Jurkat, Clone E6-1 (cell line): ENCODE measurements around the gene CNTNAP2.
A peak's percentile ranks its signal among the peaks of the same experiment; 100 is the strongest.

Experiments
- DNase-seq: peaks from one replicate; pipeline ENCODE4 v3.0.0-alpha.2; 2011; ENCODE audit warnings: low read depth, low spot score
- H3K4me3 ChIP-seq: 2 replicates; pipeline ENCODE4 v1.5.1; 2011; ENCODE audit warnings: mild to moderate bottlenecking, low read length, control low read depth, moderate library complexity

CNTNAP2 gene

DNA sequence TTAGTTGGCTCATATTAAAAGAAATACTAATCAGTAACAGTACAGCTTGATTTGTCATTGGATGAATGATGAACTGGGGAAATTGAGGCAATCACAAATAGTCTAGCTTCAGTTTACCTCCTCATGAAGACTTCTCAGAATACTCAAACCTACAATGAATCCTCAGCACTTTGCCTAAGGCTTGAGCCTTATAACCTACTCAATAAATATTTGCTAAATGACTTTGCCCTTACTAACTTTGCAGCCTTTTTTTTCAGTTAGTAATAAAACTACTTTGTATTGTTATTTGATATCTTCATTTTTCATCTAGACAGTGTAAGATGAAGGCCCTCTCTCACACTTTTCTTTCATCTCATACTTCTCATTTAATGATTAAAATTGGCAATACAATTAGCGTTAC, 1311.5 kb downstream of the CNTNAP2 start:
- DNase-seq = no peak
- no peak overlapping the region for H3K4me3 ChIP-seq

DNA sequence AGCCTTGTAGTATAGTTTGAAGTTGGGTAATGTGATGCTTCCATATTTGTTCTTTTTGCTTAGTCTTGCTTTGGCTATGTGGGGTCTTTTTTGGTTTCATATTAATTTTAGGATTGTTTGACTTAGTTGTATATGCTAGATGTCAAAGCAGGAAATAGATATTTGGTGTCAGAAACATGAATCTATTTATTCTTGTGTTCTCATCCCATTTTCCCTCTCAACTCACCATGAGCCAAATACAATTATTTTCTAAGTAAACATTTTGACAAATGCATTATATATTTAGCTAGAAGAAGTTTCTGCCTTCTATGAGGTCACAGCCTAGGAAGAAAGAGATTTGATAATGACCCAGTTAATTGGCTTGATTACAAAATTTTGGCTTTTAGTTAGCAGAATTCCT, 1313.4 kb downstream of the CNTNAP2 start:
- DNase-seq = no peak
- H3K4me3 ChIP-seq = no peak overlapping the region

DNA sequence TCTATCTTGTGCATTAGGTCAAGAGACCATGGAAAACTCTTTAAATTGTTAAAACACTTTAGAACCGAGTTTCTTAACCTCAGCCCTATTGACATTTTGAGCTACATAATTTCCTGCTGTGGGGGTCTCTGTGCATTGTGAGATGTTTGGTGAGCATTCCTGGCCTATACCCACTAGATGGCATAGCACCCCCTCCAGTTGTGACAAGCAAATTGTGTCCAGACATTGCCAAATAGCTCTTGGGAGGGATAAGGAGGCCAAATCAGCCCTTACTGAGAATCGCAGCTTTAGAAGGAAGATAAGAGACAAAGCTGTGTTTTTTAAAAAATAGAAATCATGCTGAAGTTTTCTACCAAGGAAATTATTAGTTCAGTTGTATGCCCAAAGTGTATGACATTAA, 1315.5 kb downstream of the CNTNAP2 start:
- peak; percentile 2 for DNase-seq

DNA sequence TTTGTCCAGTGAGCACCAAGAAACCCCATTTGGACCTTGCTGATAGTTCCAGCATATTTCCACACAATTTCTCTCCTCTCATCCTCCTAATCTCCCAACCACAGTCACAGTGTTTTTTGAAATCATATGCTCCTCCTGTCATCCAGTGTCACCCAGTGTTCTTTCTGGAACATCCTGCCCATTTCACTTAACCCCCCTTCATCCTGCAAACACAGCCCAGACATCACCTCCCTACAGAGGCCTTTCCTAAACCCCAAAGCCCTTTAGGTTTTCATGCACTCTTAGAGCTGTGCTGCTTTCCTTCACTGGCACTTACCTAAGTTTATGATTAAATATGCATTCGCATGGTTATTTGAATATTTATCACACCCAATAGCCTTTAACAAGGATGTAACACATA, 1316.0 kb downstream of the CNTNAP2 start:
- no peak for DNase-seq
- no peak overlapping the region for H3K4me3 ChIP-seq

More for the DNA sequence above, 1315.5 kb downstream of the CNTNAP2 start:
- H3K4me3 ChIP-seq = no peak overlapping the region

DNA sequence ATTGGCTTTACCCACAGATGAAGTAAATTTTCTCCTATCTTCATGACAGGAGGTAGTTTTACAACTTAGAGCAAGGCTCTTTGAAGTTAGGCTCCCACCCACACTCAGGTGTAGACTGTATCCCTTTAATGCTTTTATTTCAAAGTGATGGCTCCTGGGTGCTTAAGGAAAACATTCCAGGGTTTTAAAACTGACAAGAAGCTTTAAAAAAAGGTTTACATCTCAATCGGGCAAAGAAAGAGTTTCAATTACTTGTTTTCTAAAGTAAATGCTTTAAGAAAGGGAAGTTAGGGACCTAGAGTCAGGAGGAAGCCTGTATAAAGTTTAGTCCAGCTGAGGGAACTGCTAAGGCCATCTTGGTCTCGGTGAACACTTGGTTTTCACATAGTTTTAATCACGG, 1320.1 kb downstream of the CNTNAP2 start:
- no peak overlapping the region for H3K4me3 ChIP-seq

DNA sequence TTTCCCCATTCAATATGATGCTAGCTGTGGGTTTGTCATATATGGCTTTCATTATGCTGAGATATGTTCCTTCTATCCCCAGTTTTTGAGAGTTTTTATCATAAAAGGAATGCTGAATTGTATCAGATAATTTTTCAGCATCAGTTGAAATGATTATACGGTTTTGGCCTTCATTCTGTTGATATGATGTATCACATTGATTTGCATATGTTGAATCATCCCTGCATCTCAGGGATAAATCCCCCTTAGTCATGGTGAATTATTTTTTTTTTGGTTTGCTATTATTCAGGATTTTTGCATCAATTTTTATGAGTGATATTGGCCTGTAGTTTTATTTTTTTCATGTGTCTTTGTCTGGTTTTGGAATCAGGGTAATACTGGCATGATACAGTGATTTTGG, 1321.6 kb downstream of the CNTNAP2 start:
- DNase-seq = no peak
- H3K4me3 ChIP-seq = no peak overlapping the region

More for the DNA sequence above, 1320.1 kb downstream of the CNTNAP2 start:
- DNase-seq = no peak

DNA sequence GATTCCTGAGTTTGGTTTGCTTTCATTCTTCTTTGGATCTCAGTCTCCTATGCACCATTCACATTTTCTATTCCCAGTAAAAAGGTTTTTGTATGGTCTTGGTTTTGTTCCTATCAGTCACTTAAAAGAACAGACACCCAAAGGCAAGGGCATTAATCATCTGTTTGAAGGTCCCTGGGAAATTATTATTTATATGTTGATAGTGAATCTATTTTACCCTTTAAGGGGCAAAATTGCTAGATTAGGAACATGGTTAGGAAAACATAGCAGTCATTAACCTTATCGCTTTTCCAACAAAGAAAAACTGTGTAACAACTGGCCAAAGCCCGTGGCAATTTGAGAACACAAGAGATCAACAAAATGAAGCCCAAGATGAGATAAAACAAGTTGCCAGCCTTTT, 1327.3 kb downstream of the CNTNAP2 start:
- DNase-seq = no peak

DNA sequence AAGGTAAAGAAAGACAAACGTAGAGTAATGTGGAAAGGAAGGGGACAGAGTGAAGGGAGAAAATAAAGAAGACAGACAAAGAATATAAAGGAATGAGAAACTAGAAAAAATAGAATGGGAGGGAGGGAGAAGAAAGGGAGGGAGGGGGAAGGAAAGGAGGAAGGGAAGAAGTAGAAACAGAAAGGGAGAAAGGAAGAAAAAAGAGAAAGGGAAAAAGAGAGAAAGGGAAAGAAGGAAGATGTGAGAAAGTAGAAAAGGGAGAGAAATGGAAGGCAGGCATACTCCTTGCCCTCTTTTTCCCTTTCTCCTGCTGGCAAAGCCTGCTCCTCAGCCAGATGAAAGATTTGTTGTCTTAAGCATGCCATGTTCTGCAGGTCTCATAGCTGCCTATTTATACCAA, 1336.2 kb downstream of the CNTNAP2 start:
- no peak overlapping the region for H3K4me3 ChIP-seq
- no peak for DNase-seq

More for the DNA sequence above, 1327.3 kb downstream of the CNTNAP2 start:
- H3K4me3 ChIP-seq = no peak overlapping the region

DNA sequence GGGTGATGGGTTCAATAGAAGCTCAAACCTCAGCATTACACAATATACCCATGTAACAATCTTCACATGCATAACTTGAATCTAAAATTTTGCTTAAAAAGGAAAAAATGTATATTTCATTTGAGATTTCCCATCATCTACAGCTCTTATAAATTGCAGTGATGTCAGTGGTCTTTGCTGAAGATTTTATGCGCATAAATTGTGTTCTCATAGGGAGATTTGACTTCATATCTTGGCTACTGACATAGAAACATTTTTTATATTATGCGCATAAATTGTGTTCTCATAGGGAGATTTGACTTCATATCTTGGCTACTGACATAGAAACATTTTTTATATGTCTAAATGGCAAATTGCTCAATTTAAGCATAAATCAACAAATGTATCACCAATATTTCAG, 1348.6 kb downstream of the CNTNAP2 start:
- H3K4me3 ChIP-seq = no peak overlapping the region
- no peak for DNase-seq

DNA sequence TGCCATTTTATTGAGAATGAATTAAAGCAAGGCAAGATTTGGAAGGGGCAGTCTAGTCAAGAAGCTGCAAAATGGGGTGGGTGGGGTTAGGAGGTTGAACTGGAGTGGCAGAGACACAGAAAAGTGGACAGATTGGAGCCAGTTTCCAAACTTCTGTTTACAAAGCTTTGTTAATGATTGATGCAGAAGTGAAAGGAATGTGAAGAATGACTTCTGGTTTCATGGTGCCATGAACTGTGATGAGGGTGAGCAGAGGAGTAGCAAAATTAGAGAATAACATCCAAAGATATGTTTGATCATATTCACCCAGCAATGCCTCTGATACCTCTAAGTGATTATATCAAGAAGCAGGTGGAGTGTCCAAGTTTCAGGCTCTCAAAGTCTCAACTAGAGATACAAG, 1356.0 kb downstream of the CNTNAP2 start:
- H3K4me3 ChIP-seq = no peak overlapping the region
- no peak for DNase-seq

DNA sequence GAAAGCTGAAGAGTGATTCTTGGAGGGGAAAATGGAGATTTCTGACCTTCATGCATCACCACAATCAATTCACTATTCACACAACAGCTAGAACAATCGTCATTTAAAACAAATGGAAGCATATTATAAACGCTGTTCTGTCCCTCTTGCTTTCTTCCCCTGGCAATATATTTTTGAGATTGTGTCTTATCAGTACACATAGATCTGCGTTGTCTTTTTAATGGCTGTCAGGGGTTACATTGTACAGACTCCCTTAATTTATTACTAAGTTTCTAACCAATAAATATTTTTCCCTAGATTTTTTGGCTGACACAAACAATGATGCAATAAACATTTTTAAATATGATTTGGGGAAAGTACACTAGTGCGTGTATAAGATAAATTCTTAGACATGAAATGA, 1358.3 kb downstream of the CNTNAP2 start:
- DNase-seq = no peak

DNA sequence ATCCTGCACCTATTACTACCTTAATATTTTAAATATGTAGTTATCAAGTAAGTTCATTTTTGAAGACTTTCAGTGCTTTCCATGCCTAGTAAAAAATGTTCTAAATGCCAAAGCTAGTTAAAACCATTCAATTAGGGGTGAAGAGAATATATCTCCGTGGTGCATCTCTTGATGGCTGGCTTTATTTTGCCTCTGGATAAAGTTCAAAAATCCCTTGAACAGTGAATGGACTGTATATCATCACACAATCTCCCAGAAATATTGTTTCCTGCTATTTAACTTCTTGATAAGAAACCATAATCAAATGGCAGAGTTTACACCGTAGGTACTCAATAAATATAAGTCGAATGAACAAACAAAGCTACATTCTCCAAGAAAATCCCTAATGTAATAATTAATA, 1360.9 kb downstream of the CNTNAP2 start:
- no peak overlapping the region for H3K4me3 ChIP-seq
- no peak for DNase-seq

More for the DNA sequence above, 1358.3 kb downstream of the CNTNAP2 start:
- no peak overlapping the region for H3K4me3 ChIP-seq

DNA sequence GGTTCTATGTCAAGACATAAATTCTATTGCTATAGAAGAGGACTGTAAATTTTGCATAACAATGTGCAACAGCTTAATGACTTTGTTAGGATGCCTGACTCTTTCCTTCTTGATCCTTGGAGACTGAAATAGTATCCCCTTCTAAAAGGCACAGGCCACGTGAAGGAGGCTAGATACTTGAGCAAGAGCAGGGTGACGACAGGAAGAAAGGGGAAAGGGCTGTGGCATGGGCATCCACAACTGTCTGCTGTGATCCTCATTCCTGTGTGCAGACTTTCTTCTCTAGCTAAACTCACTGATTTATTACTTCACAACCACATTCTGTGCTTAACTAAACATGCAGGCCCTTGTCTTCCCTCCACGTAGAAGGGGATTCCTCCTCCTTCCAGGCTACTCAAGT, 1362.2 kb downstream of the CNTNAP2 start:
- DNase-seq = no peak
- no peak overlapping the region for H3K4me3 ChIP-seq

DNA sequence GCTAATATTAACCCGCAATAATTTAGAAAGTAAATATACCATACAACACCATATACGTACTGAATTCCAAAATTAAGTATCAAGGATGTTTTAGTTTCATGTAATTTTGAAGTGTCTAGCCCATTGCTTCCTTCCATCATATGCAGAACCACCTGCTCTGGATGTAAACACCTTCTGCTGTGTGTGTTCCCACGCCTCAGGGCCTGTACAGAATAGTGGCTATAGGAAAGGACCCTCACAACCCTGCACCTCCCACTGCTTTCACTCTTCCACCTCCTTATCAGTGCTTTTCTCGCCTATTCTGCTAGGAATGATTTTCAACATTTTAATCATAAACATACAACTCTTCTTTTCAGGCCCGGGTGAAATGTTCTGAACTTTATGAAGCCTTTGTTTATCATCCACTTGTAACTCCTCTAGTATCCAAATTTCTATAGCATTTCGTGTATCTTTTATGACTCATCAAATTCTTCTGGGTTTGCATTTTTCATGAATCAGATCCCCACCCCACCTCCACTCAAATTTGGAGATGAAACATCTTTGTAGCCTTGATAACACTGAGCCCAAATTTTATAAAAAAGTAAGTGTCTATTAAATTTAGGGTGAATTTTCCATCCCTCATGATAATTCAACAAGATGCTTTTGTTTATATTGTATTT, 1367.2 kb downstream of the CNTNAP2 start:
- no peak for DNase-seq
- H3K4me3 ChIP-seq = no peak overlapping the region

DNA sequence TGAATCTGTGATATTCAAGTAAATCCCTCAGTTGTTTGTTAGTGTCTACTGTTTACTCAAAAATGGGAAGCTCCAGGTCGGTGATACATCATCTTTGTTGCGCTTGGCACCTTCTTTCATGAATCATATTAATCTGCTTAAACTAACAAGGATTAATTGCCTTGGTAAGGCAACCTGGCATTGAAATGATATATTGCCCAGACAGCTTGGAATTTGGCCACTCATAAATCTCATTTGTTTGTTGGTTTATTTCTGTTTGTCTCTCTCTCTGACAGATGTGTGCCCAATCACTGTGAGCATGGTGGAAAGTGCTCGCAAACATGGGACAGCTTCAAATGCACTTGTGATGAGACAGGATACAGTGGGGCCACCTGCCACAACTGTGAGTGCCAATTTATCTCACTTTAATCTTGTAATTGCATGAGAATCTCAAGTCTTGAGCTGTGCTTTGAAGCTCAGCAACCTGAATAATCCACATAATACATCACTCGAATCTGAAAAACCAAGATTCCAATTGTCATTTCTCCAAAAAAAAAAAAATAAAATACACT, 1369.1 kb downstream of the CNTNAP2 start:
- no peak for DNase-seq

DNA sequence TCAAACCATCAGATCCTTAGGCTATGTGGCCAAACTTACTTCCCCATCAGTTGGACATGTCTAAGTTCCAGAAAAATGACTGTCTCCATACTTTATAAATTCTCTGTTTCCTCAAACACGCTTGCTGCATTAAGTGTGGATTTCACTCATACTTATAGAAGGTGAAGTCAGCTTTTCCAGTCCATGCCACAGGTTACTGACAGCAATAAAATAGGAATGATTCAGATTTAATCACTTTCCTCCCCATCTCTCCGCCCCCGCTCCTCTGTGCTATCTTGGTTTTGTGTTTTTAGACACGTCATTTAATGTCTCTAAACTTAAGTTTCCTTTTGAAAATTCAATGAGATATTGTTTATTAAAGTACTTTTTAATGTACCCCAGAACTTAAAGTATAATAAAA, 1376.0 kb downstream of the CNTNAP2 start:
- DNase-seq = no peak
- H3K4me3 ChIP-seq = no peak overlapping the region

More for the DNA sequence above, 1369.1 kb downstream of the CNTNAP2 start:
- no peak overlapping the region for H3K4me3 ChIP-seq

DNA sequence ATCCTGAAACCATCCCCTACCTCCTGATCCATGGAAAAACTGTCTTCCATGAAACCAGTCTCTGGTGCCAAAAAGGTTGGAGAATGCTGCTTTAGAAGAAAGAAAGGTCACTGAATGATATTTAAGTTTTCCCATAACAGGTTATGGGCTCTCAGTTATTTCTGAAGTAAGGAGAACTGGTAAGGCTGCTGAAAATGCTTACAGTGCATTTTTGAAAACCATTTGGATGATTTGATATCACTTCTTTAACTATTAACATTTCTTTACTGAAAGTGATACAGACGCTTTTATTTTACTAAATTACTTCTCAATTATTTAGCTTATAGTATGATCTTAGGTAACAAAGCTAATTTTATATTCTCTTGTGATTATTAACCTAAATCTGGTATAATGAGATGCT, 1379.6 kb downstream of the CNTNAP2 start:
- DNase-seq = no peak

DNA sequence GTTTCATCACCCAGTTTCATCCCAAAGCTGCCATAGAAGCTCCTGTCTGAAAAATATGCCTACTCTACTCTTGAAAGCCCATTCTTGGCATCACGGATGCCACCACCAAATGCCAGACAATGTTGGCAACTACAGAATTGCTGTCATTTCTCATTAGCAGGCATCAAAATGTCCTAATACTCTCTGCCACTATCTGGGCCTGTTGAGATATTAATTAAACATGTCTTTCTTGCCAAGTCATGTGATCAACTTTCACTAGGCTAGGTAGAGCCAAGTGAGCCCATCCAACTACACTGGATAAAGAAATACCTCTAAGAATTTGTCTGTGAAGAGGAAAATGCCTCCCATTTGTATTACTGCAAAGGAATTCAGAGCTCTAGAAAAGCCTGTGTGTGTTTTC, 1380.6 kb downstream of the CNTNAP2 start:
- H3K4me3 ChIP-seq = no peak overlapping the region
- DNase-seq = no peak

More for the DNA sequence above, 1379.6 kb downstream of the CNTNAP2 start:
- H3K4me3 ChIP-seq = no peak overlapping the region

DNA sequence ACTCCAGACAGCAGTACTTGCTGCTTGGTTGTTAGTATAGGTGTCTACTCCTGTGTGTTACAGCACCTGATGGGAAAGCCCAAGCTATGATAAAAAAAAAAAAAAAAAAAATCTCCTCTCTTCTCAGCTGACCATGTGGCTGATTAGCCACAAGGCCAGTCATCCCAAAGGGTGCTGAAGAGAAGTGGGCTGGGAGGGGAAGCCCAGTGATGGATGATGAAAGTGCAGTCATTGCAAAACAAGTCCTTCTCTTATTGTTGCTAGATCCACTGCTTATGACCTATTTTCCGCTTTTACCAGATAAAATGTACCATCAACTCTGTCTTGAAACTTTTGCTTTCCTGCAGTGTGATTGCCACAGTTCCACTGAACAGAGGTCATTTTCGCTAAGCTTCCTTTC, 1381.5 kb downstream of the CNTNAP2 start:
- DNase-seq = no peak

DNA sequence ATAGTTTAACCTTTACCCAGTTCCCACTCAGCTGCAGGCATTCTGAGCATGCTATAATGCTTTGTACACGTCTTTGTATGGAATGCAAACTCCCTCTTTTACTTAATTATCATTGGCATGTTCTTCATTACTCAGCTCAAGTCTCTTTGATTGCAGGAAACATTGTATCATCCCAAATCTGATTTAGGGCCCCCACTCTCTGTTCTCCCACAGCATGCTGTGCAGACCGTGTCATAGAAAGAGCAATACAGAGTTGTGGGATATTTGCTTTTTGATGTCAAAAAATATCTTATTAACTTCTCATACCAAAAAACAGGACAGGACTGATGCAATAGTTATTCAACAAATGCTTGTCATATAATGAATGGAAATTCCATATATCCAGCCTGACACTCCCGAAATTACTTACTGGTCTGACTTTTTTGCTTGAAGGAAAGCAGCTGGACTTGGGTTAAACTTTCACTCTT, 1392.5 kb downstream of the CNTNAP2 start:
- DNase-seq = no peak
- no peak overlapping the region for H3K4me3 ChIP-seq

More for the DNA sequence above, 1381.5 kb downstream of the CNTNAP2 start:
- no peak overlapping the region for H3K4me3 ChIP-seq
